ENCODE data around the gene PRDM16.

Gene PRDM16

DNA sequence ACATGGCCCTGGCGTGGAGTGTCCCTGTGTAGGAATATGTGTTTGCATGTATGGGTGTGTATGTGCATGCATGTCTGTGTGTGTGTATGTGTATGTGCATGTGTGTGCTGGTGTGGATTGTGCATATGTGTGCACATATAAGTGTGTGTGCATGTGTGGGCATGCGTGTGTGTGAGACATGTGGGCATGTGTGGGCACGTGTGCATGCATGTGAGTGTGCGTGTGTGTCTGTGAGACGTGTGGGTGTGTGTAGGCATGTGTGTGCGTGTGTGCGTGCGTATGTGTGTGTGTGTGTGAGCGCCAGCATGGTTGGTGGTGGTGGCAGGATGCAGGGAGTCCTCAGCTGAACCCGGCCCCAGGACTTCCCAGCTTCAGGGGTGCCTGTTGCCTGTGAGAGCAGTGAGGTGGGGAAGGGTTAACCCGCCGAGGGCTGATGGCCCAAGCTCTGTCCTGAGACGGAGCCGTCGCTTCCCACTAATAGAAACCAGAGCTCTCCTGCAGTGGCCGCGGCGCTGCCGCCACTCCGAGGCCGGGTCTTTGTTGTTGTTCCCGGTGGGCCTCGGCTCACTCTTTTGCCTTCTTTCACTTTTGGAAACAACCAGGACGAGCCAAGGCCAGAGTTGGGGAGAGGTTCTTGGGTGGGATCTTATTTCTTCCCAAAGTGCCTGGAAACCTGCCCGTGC lies 241.9 kb downstream of the PRDM16 start:
- H2AFZ ChIP-seq (ENCODE audit: low read length), result no peak overlapping the region
- H3K9me2 ChIP-seq (replicated peaks; ENCODE audit: low read depth, low read length), result no peaks in the 10 kb centered on the region
- no peaks in the 10 kb centered on the region for H3K9me3 ChIP-seq (ENCODE audit: insufficient read depth, low read depth, low read length)
- H3K9ac ChIP-seq (ENCODE audit: low read depth, low read length, poor library complexity, severe bottlenecking), result no peak overlapping the region
- H3K4me1 ChIP-seq (ENCODE audit: insufficient read depth, low read length, poor library complexity, severe bottlenecking), result no peaks in the 10 kb centered on the region
- no peaks in the 10 kb centered on the region for H3K79me2 ChIP-seq (ENCODE audit: insufficient read depth, low read length)
- H4K20me1 ChIP-seq (ENCODE audit: insufficient read depth, low read length, poor library complexity, severe bottlenecking), result no peaks in the 10 kb centered on the region
- no peak overlapping the region for H3K4me3 ChIP-seq (ENCODE audit: low read length, poor library complexity, severe bottlenecking)
- H3F3A ChIP-seq (ENCODE audit: low read depth), result no peaks in the 10 kb centered on the region
- no peaks in the 10 kb centered on the region; the same call in 1 of the 2 replicates for H3K36me3 ChIP-seq (ENCODE audit: insufficient read depth, low read length)
- no peaks in the 10 kb centered on the region for H3K27me3 ChIP-seq (ENCODE audit: insufficient read depth, low read length, poor library complexity, severe bottlenecking)
- no peak overlapping the region for H3K4me2 ChIP-seq (ENCODE audit: low read depth, low read length, poor library complexity, severe bottlenecking)
- TF ChIP-seq EZH2phosphoT487 (IDR thresholded peaks at IDR 0.05; ENCODE audit: borderline replicate concordance), result no peak
- TF ChIP-seq, protein P1, sequence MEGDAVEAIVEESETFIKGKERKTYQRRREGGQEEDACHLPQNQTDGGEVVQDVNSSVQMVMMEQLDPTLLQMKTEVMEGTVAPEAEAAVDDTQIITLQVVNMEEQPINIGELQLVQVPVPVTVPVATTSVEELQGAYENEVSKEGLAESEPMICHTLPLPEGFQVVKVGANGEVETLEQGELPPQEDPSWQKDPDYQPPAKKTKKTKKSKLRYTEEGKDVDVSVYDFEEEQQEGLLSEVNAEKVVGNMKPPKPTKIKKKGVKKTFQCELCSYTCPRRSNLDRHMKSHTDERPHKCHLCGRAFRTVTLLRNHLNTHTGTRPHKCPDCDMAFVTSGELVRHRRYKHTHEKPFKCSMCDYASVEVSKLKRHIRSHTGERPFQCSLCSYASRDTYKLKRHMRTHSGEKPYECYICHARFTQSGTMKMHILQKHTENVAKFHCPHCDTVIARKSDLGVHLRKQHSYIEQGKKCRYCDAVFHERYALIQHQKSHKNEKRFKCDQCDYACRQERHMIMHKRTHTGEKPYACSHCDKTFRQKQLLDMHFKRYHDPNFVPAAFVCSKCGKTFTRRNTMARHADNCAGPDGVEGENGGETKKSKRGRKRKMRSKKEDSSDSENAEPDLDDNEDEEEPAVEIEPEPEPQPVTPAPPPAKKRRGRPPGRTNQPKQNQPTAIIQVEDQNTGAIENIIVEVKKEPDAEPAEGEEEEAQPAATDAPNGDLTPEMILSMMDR (conservative IDR thresholded peaks at IDR 0.05; ENCODE audit: low read length), result no peak

DNA sequence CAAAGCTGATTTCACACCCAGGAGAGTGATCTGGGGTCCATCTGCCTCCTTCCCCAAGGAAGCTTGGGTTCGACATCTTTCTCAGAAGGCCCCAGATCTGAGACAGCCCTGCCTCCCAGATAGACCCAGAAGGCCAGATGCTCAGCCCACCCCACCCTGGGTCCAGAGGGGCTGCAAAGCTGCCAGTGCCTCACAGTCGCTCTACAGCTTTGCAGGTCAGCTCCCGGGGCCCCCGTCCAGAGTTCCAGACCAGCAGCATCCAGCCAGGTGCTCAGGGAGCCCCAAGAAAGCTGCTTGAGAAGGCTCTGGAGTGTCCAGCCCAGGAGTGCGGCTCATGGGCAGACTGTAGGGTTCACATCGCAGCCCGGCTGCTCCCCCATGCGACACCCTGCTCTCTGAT lies 242.7 kb downstream of the PRDM16 start:
- Histone ChIP-seq H3K27me3 (ENCODE audit: insufficient read depth, low read length, poor library complexity, severe bottlenecking) (no peaks in the 10 kb centered on the region), H3K36me3 (ENCODE audit: insufficient read depth, low read length) (no peaks in the 10 kb centered on the region), H3F3A (ENCODE audit: low read depth) (peaks cover 5% of the 10 kb centered on the region; the same call in 1 of the 2 replicates), H3K79me2 (ENCODE audit: insufficient read depth, low read length) (no peaks in the 10 kb centered on the region), H3K9me2 (replicated peaks; ENCODE audit: low read depth, low read length) (no peaks in the 10 kb centered on the region), H3K4me3 (ENCODE audit: low read length, poor library complexity, severe bottlenecking) (no peak overlapping the region), H3K4me1 (ENCODE audit: insufficient read depth, low read length, poor library complexity, severe bottlenecking) (no peaks in the 10 kb centered on the region), H3K4me2 (ENCODE audit: low read depth, low read length, poor library complexity, severe bottlenecking) (no peak overlapping the region), H2AFZ (ENCODE audit: low read length) (no peak overlapping the region), H3K9me3 (ENCODE audit: insufficient read depth, low read depth, low read length) (0 out of 2 replicates have a peak, but pooled peaks cover under 1% of the 10 kb centered on the region), H3K9ac (ENCODE audit: low read depth, low read length, poor library complexity, severe bottlenecking) (no peak overlapping the region), H4K20me1 (ENCODE audit: insufficient read depth, low read length, poor library complexity, severe bottlenecking) (no peaks in the 10 kb centered on the region)
- no peak for TF ChIP-seq EZH2phosphoT487 (IDR thresholded peaks at IDR 0.05; ENCODE audit: borderline replicate concordance)
- TF ChIP-seq, protein P1 (conservative IDR thresholded peaks at IDR 0.05; ENCODE audit: low read length), result no peak

DNA sequence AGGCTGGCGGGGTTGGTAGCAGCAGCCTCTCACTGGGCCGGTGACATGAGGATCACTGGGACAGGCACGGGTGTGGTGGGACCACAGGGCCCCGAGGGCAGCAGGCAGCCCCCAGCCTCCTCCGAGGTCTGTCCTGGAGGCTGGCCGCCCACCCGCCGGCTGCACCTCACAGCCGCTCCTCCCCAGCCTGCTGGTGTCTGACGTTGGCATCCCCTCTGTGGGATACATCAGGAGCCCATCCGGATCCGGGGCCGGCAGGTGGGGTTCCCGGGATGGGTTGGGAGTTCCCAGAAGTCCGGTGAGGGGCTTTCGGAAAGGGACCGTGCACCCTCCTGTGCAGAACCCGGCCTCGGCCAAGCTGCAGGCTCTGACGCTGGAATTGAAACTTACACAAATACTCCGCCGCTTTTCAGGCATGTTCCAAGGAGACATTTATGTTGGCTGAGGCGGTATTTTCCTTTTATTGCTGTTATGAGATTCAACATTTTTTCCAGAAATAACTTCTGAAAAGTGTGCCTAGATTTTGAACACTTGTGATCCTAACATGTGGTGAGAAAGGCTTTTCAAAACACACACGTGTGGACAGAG lies 243.4 kb downstream of the PRDM16 start:
- H3K79me2 ChIP-seq (ENCODE audit: insufficient read depth, low read length), result no peaks in the 10 kb centered on the region
- no peak overlapping the region for H3K9ac ChIP-seq (ENCODE audit: low read depth, low read length, poor library complexity, severe bottlenecking)
- H3F3A ChIP-seq (ENCODE audit: low read depth), result peaks cover 7% of the 10 kb centered on the region; the same call in 1 of the 2 replicates
- H3K4me3 ChIP-seq (ENCODE audit: low read length, poor library complexity, severe bottlenecking), result no peak overlapping the region
- no peaks in the 10 kb centered on the region for H3K4me1 ChIP-seq (ENCODE audit: insufficient read depth, low read length, poor library complexity, severe bottlenecking)
- no peaks in the 10 kb centered on the region for H3K9me2 ChIP-seq (replicated peaks; ENCODE audit: low read depth, low read length)
- H3K9me3 ChIP-seq (ENCODE audit: insufficient read depth, low read depth, low read length), result 0 out of 2 replicates have a peak, but pooled peaks cover 4% of the 10 kb centered on the region
- no peaks in the 10 kb centered on the region for H4K20me1 ChIP-seq (ENCODE audit: insufficient read depth, low read length, poor library complexity, severe bottlenecking)
- no peaks in the 10 kb centered on the region for H3K36me3 ChIP-seq (ENCODE audit: insufficient read depth, low read length)
- H3K27me3 ChIP-seq (ENCODE audit: insufficient read depth, low read length, poor library complexity, severe bottlenecking), result no peaks in the 10 kb centered on the region
- no peak overlapping the region for H3K4me2 ChIP-seq (ENCODE audit: low read depth, low read length, poor library complexity, severe bottlenecking)
- H2AFZ ChIP-seq (ENCODE audit: low read length), result no peak overlapping the region
- TF ChIP-seq, protein P1 (conservative IDR thresholded peaks at IDR 0.05; ENCODE audit: low read length), result no peak
- TF ChIP-seq EZH2phosphoT487 (IDR thresholded peaks at IDR 0.05; ENCODE audit: borderline replicate concordance), result no peak
